SK-N-SH treated with all-trans-retinoic acid at 6 μM for 48 hours (cell line): ENCODE measurements around the gene TNS4.

Experiments used
- OSR1 ChIP-seq: fragments of 250-450 bp; sonication (Bioruptor Pico); IDR thresholded peaks from 2 replicates; pipeline ENCODE4 v1.8.0; 2022; ENCODE audit warnings: moderate library complexity, mild to moderate bottlenecking, inconsistent platforms
- PPARA ChIP-seq: fragments of 250-450 bp; sonication (Bioruptor Pico); IDR thresholded peaks from 2 replicates; pipeline ENCODE4 v1.5.0; 2020; ENCODE audit warnings: mild to moderate bottlenecking, borderline replicate concordance
- RARB ChIP-seq: fragments of 250-450 bp; sonication (Bioruptor Pico); IDR thresholded peaks from 2 replicates; pipeline ENCODE4 v1.8.0; 2021; ENCODE audit warnings: mild to moderate bottlenecking, moderate library complexity
- TSHZ2 ChIP-seq: fragments of 250-450 bp; sonication (Bioruptor Pico); IDR thresholded peaks from 2 replicates; pipeline ENCODE4 v1.5.0; 2020; ENCODE audit warnings: mild to moderate bottlenecking, moderate library complexity

GRCh38 chr17:40535438-40535837 is 34.0 kb upstream of the TNS4 start:
- TF ChIP-seq RARB (CRISPR knock-in tag) (no peak), PPARA (no peak), TSHZ2 (CRISPR knock-in tag) (no peak), OSR1 (CRISPR knock-in tag) (no peak)
